Keratinocyte (primary cell): ENCODE data around the gene BRIP1. TPM values are rescaled to one million over a fixed set of nuclear protein-coding genes. Genes with fewer than 3 reads are reported as not detected.

Source experiments
- DNase-seq: peaks from one replicate; pipeline ENCODE4 v3.0.0-alpha.2; 2011; ENCODE audit warnings: low read depth, missing footprints, low spot score
- FAIRE-seq: peaks from 2 replicates; lab custom pipeline; 2011; peaks lifted over from hg19 to GRCh38; lab: Jason Lieb, UNC
- H2AFZ ChIP-seq: 2 replicates; pipeline ENCODE4 v1.6.0; 2012; ENCODE audit warnings: low read length, control low read depth, inconsistent platforms; ENCODE audit not compliant: control insufficient read depth
- H3K27ac ChIP-seq: 2 replicates; pipeline ENCODE4 v1.5.1; 2011; ENCODE audit warnings: low read length; ENCODE audit not compliant: control insufficient read depth, insufficient read depth
- H3K27me3 ChIP-seq: 3 replicates; pipeline ENCODE4 v1.6.0; 2011; ENCODE audit warnings: low read length; ENCODE audit not compliant: control insufficient read depth, insufficient read depth; ENCODE audit errors: extremely low read depth
- H3K36me3 ChIP-seq, 2 experiments: 2 replicates in 1 of 2; 3 replicates in 1 of 2; pipeline ENCODE4 v1.5.1; 2011; ENCODE audit warnings: low read length in 2 of 2, mild to moderate bottlenecking in 1 of 2; ENCODE audit not compliant: control insufficient read depth in 2 of 2, insufficient read depth in 2 of 2; ENCODE audit errors: extremely low read depth in 1 of 2
- H3K4me1 ChIP-seq: 3 replicates; pipeline ENCODE4 v1.5.1; 2011; ENCODE audit warnings: low read length; ENCODE audit not compliant: control insufficient read depth, insufficient read depth; ENCODE audit errors: extremely low read depth
- H3K4me2 ChIP-seq: 3 replicates; pipeline ENCODE4 v1.6.0; 2011; ENCODE audit warnings: low read depth, low read length; ENCODE audit not compliant: control insufficient read depth, insufficient read depth; ENCODE audit errors: extremely low read depth
- H3K4me3 ChIP-seq, 3 experiments: fragments of 200-600 bp in 1 of 3; sonication (generic) in 1 of 3; 2 replicates in 2 of 3; 3 replicates in 1 of 3; pipeline ENCODE4 v1.5.1; 2011 to 2016; ENCODE audit warnings: low read length in 3 of 3, mild to moderate bottlenecking in 3 of 3, control low read depth in 2 of 3, inconsistent platforms in 1 of 3, low read depth in 1 of 3, mixed read lengths in 1 of 3, mixed run types in 1 of 3, moderate library complexity in 1 of 3; ENCODE audit not compliant: control insufficient read depth in 2 of 3, insufficient read depth in 2 of 3; ENCODE audit errors: extremely low read depth in 1 of 3
- H3K79me2 ChIP-seq: 2 replicates; pipeline ENCODE4 v1.6.0; 2012; ENCODE audit warnings: low read length; ENCODE audit not compliant: control insufficient read depth, insufficient read depth
- H3K9ac ChIP-seq: 3 replicates; pipeline ENCODE4 v1.6.0; 2011; ENCODE audit warnings: low read length; ENCODE audit not compliant: control insufficient read depth, insufficient read depth; ENCODE audit errors: extremely low read depth
- H3K9me1 ChIP-seq: 3 replicates; pipeline ENCODE4 v1.6.0; 2011; ENCODE audit warnings: low read length; ENCODE audit not compliant: control insufficient read depth, insufficient read depth; ENCODE audit errors: extremely low read depth
- H3K9me3 ChIP-seq: 2 replicates; pipeline ENCODE4 v1.5.1; 2012; ENCODE audit warnings: low read depth, low read length; ENCODE audit not compliant: control insufficient read depth
- H4K20me1 ChIP-seq: 3 replicates; pipeline ENCODE4 v1.6.0; 2011; ENCODE audit warnings: low read length; ENCODE audit not compliant: control insufficient read depth, insufficient read depth; ENCODE audit errors: extremely low read depth
- CTCF ChIP-seq, 3 experiments: IDR thresholded peaks in 1 of 3; conservative IDR thresholded peaks in 1 of 3; optimal IDR thresholded peaks in 1 of 3; 2 replicates in 2 of 3; 3 replicates in 1 of 3; pipeline versions ENCODE3 to v1.5.1; 2011; ENCODE audit warnings: low read length in 3 of 3, mild to moderate bottlenecking in 3 of 3, moderate library complexity in 2 of 3, control low read depth in 1 of 3, inconsistent platforms in 1 of 3; ENCODE audit not compliant: insufficient read depth in 2 of 3; ENCODE audit errors: extremely low read depth in 1 of 3
- EZH2 ChIP-seq: IDR thresholded peaks from one replicate; pipeline ENCODE4 v1.6.1; 2012; ENCODE audit warnings: inconsistent platforms, mild to moderate bottlenecking, low read length, moderate library complexity
- dilution Hi-C: fragments of 300-500 bp; cut with MboI; formaldehyde crosslinking; loops from one replicate; pipeline ENCODE4 v1.7.0; 2020; ENCODE audit warnings: low sequenced_read_pairs; ENCODE audit not compliant: extremely low pct_ligation_motif_present
- polyA plus RNA-seq, 5 experiments: library from polyadenylated mRNA; depleted of rRNA in 3 of 5; stranded (reverse) in 3 of 5; stranded (forward) in 1 of 5; unstranded in 1 of 5; fragments of >200 nt; gene quantifications; 1 replicate in 1 of 5; 2 replicates in 3 of 5; 3 replicates in 1 of 5; pipeline versions ENCODE4 v1.2.1 to v1.2.3, GENCODE V29; 2011 to 2012; ENCODE audit warnings: missing spikeins in 2 of 5, low read depth in 1 of 5, low replicate concordance in 1 of 5

Gene BRIP1
- polyA plus RNA-seq, 1 donor (not counting 4 experiments of a cell fraction or from before 2014, with no cell fraction given): 4.0 TPM

DNA sequence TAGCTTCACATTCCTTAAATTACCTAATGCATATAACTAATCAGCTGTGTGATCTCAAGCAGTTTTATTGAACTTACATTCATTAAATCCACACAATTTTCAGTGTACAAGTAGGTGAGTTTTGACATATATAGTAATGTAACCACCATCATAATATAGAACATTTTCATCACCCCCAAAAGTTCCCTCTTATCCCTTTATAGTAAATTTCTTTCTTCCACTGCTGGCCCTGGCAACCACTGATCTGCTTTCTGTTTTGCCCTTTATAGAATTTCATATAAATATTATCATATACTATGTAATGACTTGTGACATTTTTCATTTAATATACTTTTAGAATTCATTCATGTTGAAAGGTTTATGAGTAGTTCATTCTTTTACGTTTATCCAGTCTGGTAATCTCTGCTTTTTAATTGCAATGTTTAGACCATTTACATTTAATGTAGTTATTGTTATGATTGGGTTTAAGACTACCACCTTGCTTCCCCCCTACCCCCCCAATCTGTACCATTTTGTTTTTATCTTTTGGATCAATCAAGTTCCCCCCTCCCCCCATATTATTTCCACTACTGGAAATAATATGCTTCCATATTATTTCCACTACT, 147.0 kb downstream of the BRIP1 start:
- H2AFZ ChIP-seq: no peak overlapping the region
- FAIRE-seq (no peak), DNase-seq (no peak)
- no peaks in the 10 kb centered on the region for H3K4me1 ChIP-seq
- no peaks in the 10 kb centered on the region for H3K9me1 ChIP-seq
- no peak overlapping the region for H3K9ac ChIP-seq
- H3K9me3 ChIP-seq: no peaks in the 10 kb centered on the region
- H3K79me2 ChIP-seq: no peaks in the 10 kb centered on the region
- H3K4me3 ChIP-seq: no peak overlapping the region
- TF ChIP-seq CTCF (optimal IDR thresholded peaks at IDR 0.05 in 1 of 3, IDR thresholded peaks at IDR 0.05 in 1 of 3, conservative IDR thresholded peaks at IDR 0.05 in 1 of 3; ENCODE audit: extremely low read depth in 1 of 3, insufficient read depth in 2 of 3, low read length in 3 of 3): no peak
- TF ChIP-seq EZH2: no peak
- no peaks in the 10 kb centered on the region for H3K36me3 ChIP-seq
- H3K27me3 ChIP-seq: no peaks in the 10 kb centered on the region
- H3K27ac ChIP-seq: no peak overlapping the region
- H3K4me2 ChIP-seq: no peak overlapping the region
- dilution Hi-C loops: no loop called here
- H4K20me1 ChIP-seq: no peaks in the 10 kb centered on the region

- TF ChIP-seq EZH2: no peak
- TF ChIP-seq CTCF (optimal IDR thresholded peaks at IDR 0.05 in 1 of 3, IDR thresholded peaks at IDR 0.05 in 1 of 3, conservative IDR thresholded peaks at IDR 0.05 in 1 of 3; ENCODE audit: extremely low read depth in 1 of 3, insufficient read depth in 2 of 3, low read length in 3 of 3): no peak
- Histone ChIP-seq H3K9ac (no peak overlapping the region), H3K4me3 (no peak overlapping the region), H3K4me1 (no peaks in the 10 kb centered on the region), H2AFZ (no peak overlapping the region), H3K36me3 (no peaks in the 10 kb centered on the region), H3K27ac (no peak overlapping the region), H3K79me2 (no peaks in the 10 kb centered on the region), H4K20me1 (no peaks in the 10 kb centered on the region), H3K4me2 (no peak overlapping the region), H3K9me1 (no peaks in the 10 kb centered on the region), H3K27me3 (no peaks in the 10 kb centered on the region), H3K9me3 (no peaks in the 10 kb centered on the region)
- dilution Hi-C loops: no loop called here
- FAIRE-seq: no peak
- DNase-seq: no peak
Observed at GRCh38 chr17:61715348-61715747, 148.0 kb downstream of the BRIP1 start.
